ENCODE results near the gene TMEM130. TPM values are rescaled to one million over a fixed set of nuclear protein-coding genes. Genes with fewer than 3 reads are reported as not detected.

The TMEM130 gene
- polyA plus RNA-seq, 6 donors from 2014 or later: 0.32 TPM; not detected in 5

GRCh38 chr7:98872328-98872924, 2.6 kb upstream of the TMEM130 start:
- Mint-ChIP-seq H3K36me3 (no peaks in the 10 kb centered on the region), H3K27me3 (peaks cover 8 to 18% (median 15%) of the 10 kb centered on the region in 3 donors), H3K4me3 (peak overlapping the region in 1 of 8 donors; percentile 57), H3K4me1 (peaks cover 5 to 12% (median 10%) of the 10 kb centered on the region in 3 donors), H3K9me3 (no peaks in the 10 kb centered on the region), H3K27ac (no peak overlapping the region)
- DNase-seq (no peak), ATAC-seq (ENCODE audit: low read depth in 2 of 2) (peak in 1 of 2 donors; percentile 18)

- Mint-ChIP-seq H3K27ac (peak overlapping the region in 3 of 6 donors; percentile 24 to 56 (median 24)), H3K9me3 (no peaks in the 10 kb centered on the region), H3K4me3 (peak overlapping the region; percentile 81 to 93 (median 92)), H3K36me3 (no peaks in the 10 kb centered on the region), H3K4me1 (peaks cover 5 to 10% (median 10%) of the 10 kb centered on the region in 3 donors), H3K27me3 (peaks cover 8 to 25% (median 15%) of the 10 kb centered on the region in 3 donors)
- no peak for DNase-seq
- no peak for ATAC-seq (ENCODE audit: low read depth in 2 of 2)
Observed at GRCh38 chr7:98870807-98871491, 1.1 kb upstream of the TMEM130 start.

- peak; percentile 63 for DNase-seq
- Mint-ChIP-seq H3K36me3 (no peaks in the 10 kb centered on the region), H3K27ac (peak overlapping the region in 5 of 6 donors; percentile 42 to 95 (median 59)), H3K4me1 (peaks cover 5 to 10% (median 10%) of the 10 kb centered on the region in 3 donors), H3K9me3 (no peaks in the 10 kb centered on the region), H3K4me3 (peak overlapping the region; percentile 81 to 93 (median 92)), H3K27me3 (peaks cover 8 to 26% (median 15%) of the 10 kb centered on the region in 3 donors)
- ATAC-seq (ENCODE audit: low read depth in 2 of 2): peak; percentile 86 to 87
Observed at GRCh38 chr7:98870121-98870651, 372 bp upstream of the TMEM130 start.

DNA sequence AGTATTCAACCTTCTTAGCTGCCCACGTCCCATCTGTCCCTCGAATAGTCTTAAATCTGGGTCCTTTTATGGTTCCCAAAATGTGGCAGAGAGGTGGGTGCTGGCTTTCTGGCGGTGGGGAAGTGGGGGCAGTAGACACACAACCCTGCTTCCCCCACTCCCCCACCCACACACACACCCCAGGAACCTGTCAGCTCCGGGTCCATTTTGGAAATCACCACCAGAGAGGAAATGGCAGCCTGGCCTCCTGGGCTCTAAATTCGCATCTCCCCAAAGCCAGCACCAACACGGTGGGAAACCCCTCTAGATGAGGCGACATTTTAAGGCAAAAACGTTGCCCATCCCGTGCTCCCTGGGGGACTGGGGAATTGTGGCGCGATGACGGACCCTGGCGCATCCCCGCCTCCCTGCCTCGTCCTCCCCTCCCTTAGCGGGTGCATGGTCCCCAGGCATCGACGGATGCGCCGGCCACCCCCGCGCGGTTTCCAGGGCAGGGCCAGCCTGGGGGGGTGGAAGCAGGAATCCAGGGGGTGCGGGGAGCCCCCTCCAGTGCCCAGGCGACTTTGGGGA, 702 bp downstream of the TMEM130 start:
- ATAC-seq (ENCODE audit: low read depth in 2 of 2) (no peak), DNase-seq (no peak)
- peak overlapping the region; percentile 10 to 92 (median 59) for H3K4me3 Mint-ChIP-seq
- H3K9me3 Mint-ChIP-seq: no peaks in the 10 kb centered on the region
- H3K27ac Mint-ChIP-seq: no peak overlapping the region
- H3K36me3 Mint-ChIP-seq: no peaks in the 10 kb centered on the region
- H3K27me3 Mint-ChIP-seq: peaks cover 8 to 33% (median 9%) of the 10 kb centered on the region in 3 donors
- H3K4me1 Mint-ChIP-seq: peaks cover 5 to 10% (median 10%) of the 10 kb centered on the region in 3 donors

DNA sequence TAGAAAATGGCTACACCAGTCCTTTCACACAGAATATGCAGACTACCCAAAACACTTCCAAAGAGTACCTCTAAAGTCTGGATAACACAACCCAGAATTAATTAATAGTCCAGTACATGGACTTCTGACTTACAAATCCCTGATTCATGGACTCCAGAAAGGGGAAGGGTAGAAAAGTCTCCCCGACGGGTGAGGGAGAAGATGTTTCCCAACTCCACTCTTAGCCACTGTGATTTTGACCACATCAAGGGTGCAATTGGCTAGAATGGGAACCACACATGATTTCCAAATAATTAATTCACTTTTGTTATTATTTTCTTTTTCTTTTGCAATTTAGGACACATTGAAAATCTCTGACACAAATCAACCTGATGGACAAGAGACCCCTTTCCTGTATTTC, 1.4 kb downstream of the TMEM130 start:
- Mint-ChIP-seq H3K36me3 (no peaks in the 10 kb centered on the region), H3K27ac (no peak overlapping the region), H3K27me3 (peaks cover 13 to 39% (median 15%) of the 10 kb centered on the region in 3 donors), H3K4me3 (peak overlapping the region in 7 of 8 donors; percentile 10 to 92 (median 39)), H3K9me3 (no peaks in the 10 kb centered on the region), H3K4me1 (peaks cover 5 to 10% (median 10%) of the 10 kb centered on the region in 3 donors)
- DNase-seq: no peak
- ATAC-seq (ENCODE audit: low read depth in 2 of 2): no peak

DNA sequence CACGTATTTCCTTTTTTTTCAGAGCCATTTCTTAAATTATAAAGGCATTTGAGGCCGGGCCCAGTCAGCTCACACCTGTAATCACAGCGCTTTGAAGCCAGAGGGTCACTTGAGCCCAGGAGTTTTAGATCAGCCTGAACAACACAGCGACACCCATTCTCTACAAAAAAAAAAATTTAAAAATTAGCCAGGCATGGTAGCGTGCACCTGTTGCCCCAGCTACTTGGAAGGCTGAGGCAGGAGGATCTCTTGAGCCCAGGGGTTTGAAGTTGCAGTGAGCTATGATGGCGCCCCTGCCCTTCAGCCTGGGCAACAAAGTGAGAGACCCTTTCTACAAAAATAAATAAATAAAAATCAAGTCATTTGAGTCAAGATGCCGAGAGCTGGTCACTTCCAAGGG, 3.0 kb downstream of the TMEM130 start:
- no peak for DNase-seq
- Mint-ChIP-seq H3K36me3 (no peaks in the 10 kb centered on the region), H3K27me3 (peaks cover 17 to 45% (median 18%) of the 10 kb centered on the region in 3 donors), H3K9me3 (no peaks in the 10 kb centered on the region), H3K4me3 (peak overlapping the region in 1 of 8 donors; percentile 43), H3K27ac (no peak overlapping the region), H3K4me1 (peaks cover 5 to 10% (median 10%) of the 10 kb centered on the region in 3 donors)
- no peak for ATAC-seq (ENCODE audit: low read depth in 2 of 2)

DNA sequence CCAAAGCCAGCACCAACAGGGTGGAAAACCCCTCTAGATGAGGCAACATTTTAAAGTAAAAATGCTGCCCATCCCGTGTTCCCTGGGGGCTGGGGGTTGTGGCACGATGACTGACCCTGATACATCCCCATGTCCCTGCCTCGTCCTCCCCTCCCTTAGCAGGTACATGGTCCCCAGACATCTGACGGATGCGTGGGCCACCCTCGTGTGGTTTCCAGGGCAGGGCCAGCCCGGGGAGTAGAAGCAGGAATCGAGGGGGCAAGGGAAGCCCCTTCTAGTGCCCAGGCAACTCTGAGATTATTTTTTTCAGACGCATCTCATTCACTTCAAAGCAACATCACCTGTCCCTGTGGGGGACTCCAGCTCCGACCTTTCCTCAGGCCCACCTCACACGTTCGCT, 3.5 kb downstream of the TMEM130 start:
- no peak overlapping the region for H3K4me3 Mint-ChIP-seq
- no peaks in the 10 kb centered on the region for H3K36me3 Mint-ChIP-seq
- peaks cover 17 to 45% (median 18%) of the 10 kb centered on the region in 3 donors for H3K27me3 Mint-ChIP-seq
- DNase-seq (no peak), ATAC-seq (ENCODE audit: low read depth in 2 of 2) (no peak)
- H3K4me1 Mint-ChIP-seq: peaks cover 5 to 10% (median 10%) of the 10 kb centered on the region in 3 donors
- no peak overlapping the region for H3K27ac Mint-ChIP-seq
- no peaks in the 10 kb centered on the region for H3K9me3 Mint-ChIP-seq

GRCh38 chr7:98864731-98865453, 4.9 kb downstream of the TMEM130 start:
- no peak for DNase-seq

GRCh38 chr7:98863601-98864000, 6.2 kb downstream of the TMEM130 start:
- DNase-seq: no peak
- Mint-ChIP-seq H3K36me3 (peaks cover 0 to 15% of the 10 kb centered on the region in 2 donors), H3K9me3 (peaks cover 0 to 2% (median 0%) of the 10 kb centered on the region in 7 donors), H3K27ac (no peak overlapping the region), H3K4me1 (no peaks in the 10 kb centered on the region), H3K4me3 (no peak overlapping the region), H3K27me3 (peaks cover 13 to 43% (median 30%) of the 10 kb centered on the region in 3 donors)
- ATAC-seq (ENCODE audit: low read depth in 2 of 2): no peak

More at GRCh38 chr7:98864731-98865453, 4.9 kb downstream of the TMEM130 start:
- peaks cover 0 to 2% (median 0%) of the 10 kb centered on the region in 7 donors for H3K9me3 Mint-ChIP-seq
- H3K4me1 Mint-ChIP-seq: no peaks in the 10 kb centered on the region
- ATAC-seq (ENCODE audit: low read depth in 2 of 2): no peak
- no peak overlapping the region for H3K4me3 Mint-ChIP-seq
- no peak overlapping the region for H3K27ac Mint-ChIP-seq
- peaks cover 13 to 47% (median 17%) of the 10 kb centered on the region in 3 donors for H3K27me3 Mint-ChIP-seq
- H3K36me3 Mint-ChIP-seq: peaks cover 0 to 5% of the 10 kb centered on the region in 2 donors

GRCh38 chr7:98862716-98863420, 6.9 kb downstream of the TMEM130 start:
- no peak overlapping the region for H3K4me3 Mint-ChIP-seq
- peaks cover 9 to 45% (median 34%) of the 10 kb centered on the region in 3 donors for H3K27me3 Mint-ChIP-seq
- no peak overlapping the region for H3K27ac Mint-ChIP-seq
- peaks cover 0 to 2% (median 0%) of the 10 kb centered on the region in 7 donors for H3K9me3 Mint-ChIP-seq
- H3K36me3 Mint-ChIP-seq: peaks cover 0 to 15% of the 10 kb centered on the region in 2 donors
- ATAC-seq (ENCODE audit: low read depth in 2 of 2) (no peak), DNase-seq (no peak)
- H3K4me1 Mint-ChIP-seq: no peaks in the 10 kb centered on the region

- ATAC-seq (ENCODE audit: low read depth in 2 of 2): no peak
- H3K9me3 Mint-ChIP-seq: peaks cover 0 to 2% (median 0%) of the 10 kb centered on the region in 7 donors
- no peaks in the 10 kb centered on the region for H3K4me1 Mint-ChIP-seq
- peaks cover 10 to 42% (median 34%) of the 10 kb centered on the region in 3 donors for H3K27me3 Mint-ChIP-seq
- H3K36me3 Mint-ChIP-seq: peaks cover 0 to 15% of the 10 kb centered on the region in 2 donors
- H3K4me3 Mint-ChIP-seq: peak overlapping the region in 1 of 8 donors; percentile 1
- DNase-seq: no peak
- H3K27ac Mint-ChIP-seq: no peak overlapping the region
Observed at GRCh38 chr7:98862203-98862602, 7.6 kb downstream of the TMEM130 start.

DNA sequence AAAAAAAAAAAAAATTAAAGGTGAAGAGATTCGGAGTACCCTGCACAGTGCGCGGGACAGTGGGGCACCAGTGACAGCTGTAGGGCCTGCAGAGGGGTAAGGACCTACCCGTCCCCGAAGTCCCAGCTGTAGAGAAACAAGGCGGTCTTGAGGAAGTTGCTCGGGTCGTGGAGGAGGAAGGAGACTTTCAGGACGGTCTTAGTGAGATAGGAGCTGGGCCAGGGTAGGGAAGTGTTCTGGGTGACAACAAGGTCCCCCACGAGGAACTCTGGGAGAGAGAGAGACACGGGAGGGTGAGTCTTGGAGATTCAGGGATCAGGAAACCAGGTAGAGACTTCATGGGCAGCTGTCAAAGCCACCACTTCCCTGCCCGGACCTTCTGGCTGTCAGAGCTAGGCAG, 9.7 kb downstream of the TMEM130 start:
- peaks cover 0 to 2% (median 0%) of the 10 kb centered on the region in 7 donors for H3K9me3 Mint-ChIP-seq
- no peak overlapping the region for H3K4me3 Mint-ChIP-seq
- DNase-seq (no peak), ATAC-seq (ENCODE audit: low read depth in 2 of 2) (no peak)
- peaks cover 0 to 15% of the 10 kb centered on the region in 2 donors for H3K36me3 Mint-ChIP-seq
- no peaks in the 10 kb centered on the region for H3K4me1 Mint-ChIP-seq
- H3K27me3 Mint-ChIP-seq: peaks cover 13 to 38% (median 34%) of the 10 kb centered on the region in 3 donors
- peak overlapping the region in 1 of 6 donors; percentile 62 for H3K27ac Mint-ChIP-seq

Measured in naive B cell (primary cell).